H1 (cell line): ENCODE results near the gene TBX3. TPM values are rescaled to one million over a fixed set of nuclear protein-coding genes. Genes with fewer than 3 reads are reported as not detected.

Experiments used
- ASH2L ChIP-seq: fragments of 200-600, 300-600 bp; sonication (generic); IDR thresholded peaks from one replicate; pipeline ENCODE4 v1.7.1; 2017; ENCODE audit warnings: low read length
- GTF2F1 ChIP-seq: IDR thresholded peaks from 2 replicates; pipeline ENCODE4 v1.6.1; 2012; ENCODE audit warnings: low read depth, low read length, improper control_type of control experiment, borderline replicate concordance
- POLR2AphosphoS5 ChIP-seq: IDR thresholded peaks from 2 replicates; pipeline ENCODE4 v1.6.1; 2011; ENCODE audit warnings: low read depth, low read length
- TBP ChIP-seq: IDR thresholded peaks from 2 replicates; pipeline ENCODE4 v1.6.1; 2011; ENCODE audit warnings: low read depth, low read length, improper control_type of control experiment
- polyA plus RNA-seq, 7 experiments: library from polyadenylated mRNA; depleted of rRNA in 3 of 7; stranded (reverse) in 5 of 7; unstranded in 2 of 7; fragments of >200 nt in 5 of 7; fragments of 200-250 nt in 2 of 7; gene quantifications; 1 replicate in 5 of 7; 2 replicates in 1 of 7; 4 replicates in 1 of 7; pipeline versions ENCODE4 v1.2.1 to v1.2.3, GENCODE V29; 2011 to 2013; ENCODE audit warnings: missing spikeins in 2 of 7, mixed read lengths in 2 of 7
- total RNA-seq: library from RNA; stranded (reverse); fragmentation: NEBNext Ultra II Directional; extraction: Animal tissue kit (Norgen Biotek cat#: 25700); gene quantifications from 2 replicates; pipeline ENCODE4 v1.2.1, GENCODE V29; 2021
- TF ChIP-seq, protein P1 (sequence below): fragments of 300-600 bp; sonication (generic); IDR thresholded peaks from 2 replicates; pipeline ENCODE4 v1.7.1; 2012; ENCODE audit warnings: low read length, moderate library complexity, mild to moderate bottlenecking, inconsistent platforms; ENCODE audit not compliant: insufficient replicate concordance
- TF ChIP-seq, protein P2 (sequence below), 3 experiments: IDR thresholded peaks; 1 replicate in 2 of 3; 2 replicates in 1 of 3; pipeline versions ENCODE4 v1.5.1 to v1.6.1; 2011; ENCODE audit warnings: low read length in 3 of 3, mild to moderate bottlenecking in 3 of 3, inconsistent platforms in 2 of 3, low read depth in 1 of 3, moderate library complexity in 1 of 3; ENCODE audit not compliant: insufficient read depth in 1 of 3; ENCODE audit errors: control extremely low read depth in 1 of 3

Gene TBX3
- total and polyA plus RNA-seq, 2 of the 8 experiments (the other 6 are each of a cell fraction or from before 2014, with no cell fraction given), result 0.09 to 1.0 TPM

DNA sequence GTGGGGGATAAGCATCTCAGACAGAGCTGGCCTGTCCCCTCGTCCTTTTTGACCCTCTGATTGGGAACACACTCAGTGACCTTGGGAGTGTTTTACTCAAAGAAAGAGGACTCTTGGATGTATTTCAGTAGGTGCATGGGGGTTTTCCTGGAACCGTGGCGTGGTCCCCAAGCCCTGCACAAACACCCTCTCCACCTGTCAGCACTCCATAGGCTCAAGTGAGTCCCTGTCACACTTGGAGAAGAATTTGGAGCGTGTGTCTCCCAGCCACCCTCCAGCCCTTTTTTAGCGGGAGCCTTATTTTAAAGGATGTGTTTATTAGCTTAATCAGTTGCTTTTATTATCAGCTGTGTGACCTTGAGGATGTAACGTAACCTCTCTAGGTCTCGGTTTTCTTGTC is 37.3 kb upstream of the TBX3 start (continued):
- TF ChIP-seq, protein P1, sequence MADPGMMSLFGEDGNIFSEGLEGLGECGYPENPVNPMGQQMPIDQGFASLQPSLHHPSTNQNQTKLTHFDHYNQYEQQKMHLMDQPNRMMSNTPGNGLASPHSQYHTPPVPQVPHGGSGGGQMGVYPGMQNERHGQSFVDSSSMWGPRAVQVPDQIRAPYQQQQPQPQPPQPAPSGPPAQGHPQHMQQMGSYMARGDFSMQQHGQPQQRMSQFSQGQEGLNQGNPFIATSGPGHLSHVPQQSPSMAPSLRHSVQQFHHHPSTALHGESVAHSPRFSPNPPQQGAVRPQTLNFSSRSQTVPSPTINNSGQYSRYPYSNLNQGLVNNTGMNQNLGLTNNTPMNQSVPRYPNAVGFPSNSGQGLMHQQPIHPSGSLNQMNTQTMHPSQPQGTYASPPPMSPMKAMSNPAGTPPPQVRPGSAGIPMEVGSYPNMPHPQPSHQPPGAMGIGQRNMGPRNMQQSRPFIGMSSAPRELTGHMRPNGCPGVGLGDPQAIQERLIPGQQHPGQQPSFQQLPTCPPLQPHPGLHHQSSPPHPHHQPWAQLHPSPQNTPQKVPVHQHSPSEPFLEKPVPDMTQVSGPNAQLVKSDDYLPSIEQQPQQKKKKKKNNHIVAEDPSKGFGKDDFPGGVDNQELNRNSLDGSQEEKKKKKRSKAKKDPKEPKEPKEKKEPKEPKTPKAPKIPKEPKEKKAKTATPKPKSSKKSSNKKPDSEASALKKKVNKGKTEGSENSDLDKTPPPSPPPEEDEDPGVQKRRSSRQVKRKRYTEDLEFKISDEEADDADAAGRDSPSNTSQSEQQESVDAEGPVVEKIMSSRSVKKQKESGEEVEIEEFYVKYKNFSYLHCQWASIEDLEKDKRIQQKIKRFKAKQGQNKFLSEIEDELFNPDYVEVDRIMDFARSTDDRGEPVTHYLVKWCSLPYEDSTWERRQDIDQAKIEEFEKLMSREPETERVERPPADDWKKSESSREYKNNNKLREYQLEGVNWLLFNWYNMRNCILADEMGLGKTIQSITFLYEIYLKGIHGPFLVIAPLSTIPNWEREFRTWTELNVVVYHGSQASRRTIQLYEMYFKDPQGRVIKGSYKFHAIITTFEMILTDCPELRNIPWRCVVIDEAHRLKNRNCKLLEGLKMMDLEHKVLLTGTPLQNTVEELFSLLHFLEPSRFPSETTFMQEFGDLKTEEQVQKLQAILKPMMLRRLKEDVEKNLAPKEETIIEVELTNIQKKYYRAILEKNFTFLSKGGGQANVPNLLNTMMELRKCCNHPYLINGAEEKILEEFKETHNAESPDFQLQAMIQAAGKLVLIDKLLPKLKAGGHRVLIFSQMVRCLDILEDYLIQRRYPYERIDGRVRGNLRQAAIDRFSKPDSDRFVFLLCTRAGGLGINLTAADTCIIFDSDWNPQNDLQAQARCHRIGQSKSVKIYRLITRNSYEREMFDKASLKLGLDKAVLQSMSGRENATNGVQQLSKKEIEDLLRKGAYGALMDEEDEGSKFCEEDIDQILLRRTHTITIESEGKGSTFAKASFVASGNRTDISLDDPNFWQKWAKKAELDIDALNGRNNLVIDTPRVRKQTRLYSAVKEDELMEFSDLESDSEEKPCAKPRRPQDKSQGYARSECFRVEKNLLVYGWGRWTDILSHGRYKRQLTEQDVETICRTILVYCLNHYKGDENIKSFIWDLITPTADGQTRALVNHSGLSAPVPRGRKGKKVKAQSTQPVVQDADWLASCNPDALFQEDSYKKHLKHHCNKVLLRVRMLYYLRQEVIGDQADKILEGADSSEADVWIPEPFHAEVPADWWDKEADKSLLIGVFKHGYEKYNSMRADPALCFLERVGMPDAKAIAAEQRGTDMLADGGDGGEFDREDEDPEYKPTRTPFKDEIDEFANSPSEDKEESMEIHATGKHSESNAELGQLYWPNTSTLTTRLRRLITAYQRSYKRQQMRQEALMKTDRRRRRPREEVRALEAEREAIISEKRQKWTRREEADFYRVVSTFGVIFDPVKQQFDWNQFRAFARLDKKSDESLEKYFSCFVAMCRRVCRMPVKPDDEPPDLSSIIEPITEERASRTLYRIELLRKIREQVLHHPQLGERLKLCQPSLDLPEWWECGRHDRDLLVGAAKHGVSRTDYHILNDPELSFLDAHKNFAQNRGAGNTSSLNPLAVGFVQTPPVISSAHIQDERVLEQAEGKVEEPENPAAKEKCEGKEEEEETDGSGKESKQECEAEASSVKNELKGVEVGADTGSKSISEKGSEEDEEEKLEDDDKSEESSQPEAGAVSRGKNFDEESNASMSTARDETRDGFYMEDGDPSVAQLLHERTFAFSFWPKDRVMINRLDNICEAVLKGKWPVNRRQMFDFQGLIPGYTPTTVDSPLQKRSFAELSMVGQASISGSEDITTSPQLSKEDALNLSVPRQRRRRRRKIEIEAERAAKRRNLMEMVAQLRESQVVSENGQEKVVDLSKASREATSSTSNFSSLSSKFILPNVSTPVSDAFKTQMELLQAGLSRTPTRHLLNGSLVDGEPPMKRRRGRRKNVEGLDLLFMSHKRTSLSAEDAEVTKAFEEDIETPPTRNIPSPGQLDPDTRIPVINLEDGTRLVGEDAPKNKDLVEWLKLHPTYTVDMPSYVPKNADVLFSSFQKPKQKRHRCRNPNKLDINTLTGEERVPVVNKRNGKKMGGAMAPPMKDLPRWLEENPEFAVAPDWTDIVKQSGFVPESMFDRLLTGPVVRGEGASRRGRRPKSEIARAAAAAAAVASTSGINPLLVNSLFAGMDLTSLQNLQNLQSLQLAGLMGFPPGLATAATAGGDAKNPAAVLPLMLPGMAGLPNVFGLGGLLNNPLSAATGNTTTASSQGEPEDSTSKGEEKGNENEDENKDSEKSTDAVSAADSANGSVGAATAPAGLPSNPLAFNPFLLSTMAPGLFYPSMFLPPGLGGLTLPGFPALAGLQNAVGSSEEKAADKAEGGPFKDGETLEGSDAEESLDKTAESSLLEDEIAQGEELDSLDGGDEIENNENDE, result no peak
- TF ChIP-seq, protein P2, sequence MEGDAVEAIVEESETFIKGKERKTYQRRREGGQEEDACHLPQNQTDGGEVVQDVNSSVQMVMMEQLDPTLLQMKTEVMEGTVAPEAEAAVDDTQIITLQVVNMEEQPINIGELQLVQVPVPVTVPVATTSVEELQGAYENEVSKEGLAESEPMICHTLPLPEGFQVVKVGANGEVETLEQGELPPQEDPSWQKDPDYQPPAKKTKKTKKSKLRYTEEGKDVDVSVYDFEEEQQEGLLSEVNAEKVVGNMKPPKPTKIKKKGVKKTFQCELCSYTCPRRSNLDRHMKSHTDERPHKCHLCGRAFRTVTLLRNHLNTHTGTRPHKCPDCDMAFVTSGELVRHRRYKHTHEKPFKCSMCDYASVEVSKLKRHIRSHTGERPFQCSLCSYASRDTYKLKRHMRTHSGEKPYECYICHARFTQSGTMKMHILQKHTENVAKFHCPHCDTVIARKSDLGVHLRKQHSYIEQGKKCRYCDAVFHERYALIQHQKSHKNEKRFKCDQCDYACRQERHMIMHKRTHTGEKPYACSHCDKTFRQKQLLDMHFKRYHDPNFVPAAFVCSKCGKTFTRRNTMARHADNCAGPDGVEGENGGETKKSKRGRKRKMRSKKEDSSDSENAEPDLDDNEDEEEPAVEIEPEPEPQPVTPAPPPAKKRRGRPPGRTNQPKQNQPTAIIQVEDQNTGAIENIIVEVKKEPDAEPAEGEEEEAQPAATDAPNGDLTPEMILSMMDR (IDR thresholded peaks at IDR 0.05; ENCODE audit: control extremely low read depth in 1 of 3, insufficient read depth in 1 of 3, low read depth in 1 of 3, low read length in 3 of 3), result no peak
- TF ChIP-seq POLR2AphosphoS5 (no peak), ASH2L (no peak), GTF2F1 (no peak), TBP (no peak)
